Tibial nerve (tissue), 4 donors: ENCODE data around the gene FARP1. TPM values are rescaled to one million over a fixed set of nuclear protein-coding genes. Genes with fewer than 3 reads are reported as not detected.

ENCODE experiments used
- DNase-seq, 2 donors: peaks; one replicate each; pipeline ENCODE4 v3.0.0-alpha.2; 2019; ENCODE audit warnings: low spot score in 2 of 2
- H3K27ac ChIP-seq, 4 donors: fragments of 200-600 bp; sonication (generic) in 3 of 4; one replicate each; pipeline ENCODE4 v1.5.1; 2017 to 2019; ENCODE audit warnings: mild to moderate bottlenecking in 1 of 4
- H3K27me3 ChIP-seq, 2 donors: fragments of 200-600 bp; sonication (generic) in 1 of 2; one replicate each; pipeline versions ENCODE4 v1.5.1 to v1.6.0; 2017 to 2019
- H3K36me3 ChIP-seq, 3 donors: fragments of 200-600 bp; sonication (generic); one replicate each; pipeline ENCODE4 v1.5.1; 2018 to 2019
- H3K4me1 ChIP-seq, 4 donors: fragments of 200-600 bp; sonication (generic) in 3 of 4; one replicate each; pipeline ENCODE4 v1.5.1; 2017 to 2019
- H3K4me3 ChIP-seq, 4 donors: fragments of 200-600 bp; sonication (generic) in 3 of 4; one replicate each; pipeline ENCODE4 v1.5.1; 2017 to 2019; ENCODE audit warnings: mild to moderate bottlenecking in 1 of 4, moderate library complexity in 1 of 4
- H3K9me3 ChIP-seq, 4 donors: fragments of 200-600 bp; sonication (generic) in 3 of 4; one replicate each; pipeline ENCODE4 v1.5.1; 2017 to 2019
- CTCF ChIP-seq, 5 experiments: fragments of 200-600 bp in 3 of 5; fragments of 450-650 bp in 2 of 5; sonication (generic) in 3 of 5; IDR thresholded peaks; one replicate each; pipeline ENCODE4 v1.5.1; 2016 to 2019; ENCODE audit warnings: antibody characterized with exemption in 5 of 5, mild to moderate bottlenecking in 3 of 5, moderate library complexity in 2 of 5
- EP300 ChIP-seq, 2 donors: sonication (generic); formaldehyde crosslinking; IDR thresholded peaks; one replicate each; pipeline ENCODE4 v1.6.1; 2017; ENCODE audit warnings: antibody characterized with exemption in 2 of 2, mild to moderate bottlenecking in 1 of 2
- POLR2A ChIP-seq, 2 donors: fragments of 450-650 bp; IDR thresholded peaks; one replicate each; pipeline ENCODE4 v1.6.1; 2017; ENCODE audit warnings: antibody characterized with exemption in 2 of 2, mild to moderate bottlenecking in 2 of 2, moderate library complexity in 2 of 2
- WGBS, 2 donors: methylation state at CpG; one replicate each; pipeline ENCODE4 v1.1.5; 2018; 5-methylcytosine and 5-hydroxymethylcytosine counted together
- total RNA-seq, 4 donors: library from RNA; depleted of rRNA; stranded (reverse); fragments of >200 nt; gene quantifications; one replicate each; pipeline ENCODE4 v1.1.0, GENCODE V29; 2016

Gene FARP1
- total RNA-seq, 4 donors from 2014 or later: 21.4 to 28.5 (median 24.9) TPM

GRCh38 chr13:98199480-98199879 lies 56.6 kb downstream of the FARP1 start:
- TF ChIP-seq EP300 (IDR thresholded peaks at IDR 0.05) (no peak), POLR2A (IDR thresholded peaks at IDR 0.05) (no peak), CTCF (IDR thresholded peaks at IDR 0.05) (no peak)
- Histone ChIP-seq H3K36me3 (no peaks in the 10 kb centered on the region), H3K27me3 (no peaks in the 10 kb centered on the region), H3K4me3 (no peak overlapping the region), H3K27ac (no peak overlapping the region), H3K9me3 (peaks cover 0 to 12% (median 0%) of the 10 kb centered on the region in 4 donors), H3K4me1 (no peaks in the 10 kb centered on the region)
- DNase-seq: no peak
- WGBS, 2 donors: 46 to 51% methylated on average over 4 of the region's 4 CpGs

- peaks cover 0 to 21% (median under 1%) of the 10 kb centered on the region in 4 donors for H3K9me3 ChIP-seq
- WGBS, 2 donors: 86 to 89% methylated on average over 5 of the region's 5 CpGs
- no peaks in the 10 kb centered on the region for H3K27me3 ChIP-seq
- TF ChIP-seq EP300 (IDR thresholded peaks at IDR 0.05): no peak
- TF ChIP-seq CTCF (IDR thresholded peaks at IDR 0.05): no peak
- TF ChIP-seq POLR2A (IDR thresholded peaks at IDR 0.05): no peak
- H3K4me1 ChIP-seq: no peaks in the 10 kb centered on the region
- no peak overlapping the region for H3K4me3 ChIP-seq
- no peak for DNase-seq
- no peaks in the 10 kb centered on the region for H3K36me3 ChIP-seq
- no peak overlapping the region for H3K27ac ChIP-seq
These were observed 57.5 kb downstream of the FARP1 start for GRCh38 chr13:98200211-98200878.

GRCh38 chr13:98201189-98201588 lies 58.3 kb downstream of the FARP1 start:
- no peak for DNase-seq
- no peaks in the 10 kb centered on the region for H3K36me3 ChIP-seq
- no peaks in the 10 kb centered on the region for H3K4me1 ChIP-seq
- H3K27ac ChIP-seq: no peak overlapping the region
- peaks cover 0 to 29% (median 2%) of the 10 kb centered on the region in 4 donors for H3K9me3 ChIP-seq
- TF ChIP-seq EP300 (IDR thresholded peaks at IDR 0.05) (no peak), CTCF (IDR thresholded peaks at IDR 0.05) (no peak), POLR2A (IDR thresholded peaks at IDR 0.05) (no peak)
- WGBS, 2 donors: 91 to 96% methylated on average over 8 of the region's 8 CpGs
- H3K27me3 ChIP-seq: no peaks in the 10 kb centered on the region
- H3K4me3 ChIP-seq: no peak overlapping the region

- H3K27ac ChIP-seq: no peak overlapping the region
- TF ChIP-seq POLR2A (IDR thresholded peaks at IDR 0.05): no peak
- no peak for TF ChIP-seq EP300 (IDR thresholded peaks at IDR 0.05)
- TF ChIP-seq CTCF (IDR thresholded peaks at IDR 0.05): no peak
- 67 to 70% methylated on average over 6 of the region's 6 CpGs for WGBS, 2 donors
- H3K36me3 ChIP-seq: no peaks in the 10 kb centered on the region
- H3K4me3 ChIP-seq: no peak overlapping the region
- no peaks in the 10 kb centered on the region for H3K27me3 ChIP-seq
- H3K9me3 ChIP-seq: peaks cover 0 to 32% (median 3%) of the 10 kb centered on the region in 4 donors
- H3K4me1 ChIP-seq: no peaks in the 10 kb centered on the region
- no peak for DNase-seq
These were observed 59.1 kb downstream of the FARP1 start for GRCh38 chr13:98201984-98202383.

GRCh38 chr13:98203646-98204326 lies 60.9 kb downstream of the FARP1 start:
- DNase-seq: no peak
- no peak overlapping the region for H3K27ac ChIP-seq
- WGBS, 2 donors: 45 to 71% methylated on average over 8 of the region's 8 CpGs
- no peaks in the 10 kb centered on the region for H3K27me3 ChIP-seq
- H3K4me1 ChIP-seq: no peaks in the 10 kb centered on the region
- no peak overlapping the region for H3K4me3 ChIP-seq
- no peak for TF ChIP-seq POLR2A (IDR thresholded peaks at IDR 0.05)
- no peak for TF ChIP-seq CTCF (IDR thresholded peaks at IDR 0.05)
- no peak for TF ChIP-seq EP300 (IDR thresholded peaks at IDR 0.05)
- peaks cover 0 to 32% (median 3%) of the 10 kb centered on the region in 4 donors for H3K9me3 ChIP-seq
- no peaks in the 10 kb centered on the region for H3K36me3 ChIP-seq
